HCT116 (cell line): ENCODE data around the gene IER3. TPM values are rescaled to one million over a fixed set of nuclear protein-coding genes. Genes with fewer than 3 reads are reported as not detected.

ENCODE experiments used
- ATAC-seq: fragments of 200-7000 bp; cut with Tn5 transposase; 2 replicates; pipeline ENCODE4 v1.9.1; 2020; ENCODE audit warnings: mild to moderate bottlenecking, moderate library complexity
- BruUV-seq: library from RNA; stranded (reverse); fragments of 400-500 nt; replicated peaks from 2 replicates; lab custom pipeline; 2021; lab: Mats Ljungman, UMichigan
- CTCF ChIA-PET: fragments of 300-600 bp; sonication (Branson Sonifier 250); formaldehyde crosslinking; loops from one replicate; lab custom pipeline; 2021; ENCODE audit warnings: antibody characterized with exemption; lab: Charles Lee
- POLR2A ChIA-PET: fragments of 300-600, 350-600 bp; sonication (Branson Sonifier 250); formaldehyde crosslinking; loops from one replicate; lab custom pipeline; 2021; ENCODE audit warnings: antibody characterized with exemption; lab: Charles Lee
- RAD21 ChIA-PET, 2 experiments: fragments of 300-600 bp; sonication (Branson Sonifier 250); formaldehyde crosslinking; loops; one replicate each; lab custom pipeline; 2023; ENCODE audit warnings: low total read pairs in 2 of 2; ENCODE audit not compliant: uncharacterized antibody in 2 of 2, unreplicated experiment in 2 of 2, low non-redundant PET in 1 of 2; lab: Charles Lee
- DNase-seq: peaks from one replicate; pipeline ENCODE4 v3.0.0-alpha.2; 2010; ENCODE audit warnings: low read depth, low spot score
- H2AFZ ChIP-seq: fragments of 200-600 bp; shearing (Covaris generic), sonication (generic); 2 replicates; pipeline ENCODE4 v1.6.1; 2017; ENCODE audit warnings: low read depth, mixed run types, mixed read lengths, antibody characterized with exemption, low read length; ENCODE audit not compliant: poor library complexity, severe bottlenecking
- H3K27ac ChIP-seq: 2 replicates; pipeline ENCODE4 v1.5.1; 2012; ENCODE audit warnings: low read depth, low read length
- H3K27me3 ChIP-seq: fragments of 200-600 bp; sonication (generic); 2 replicates; pipeline ENCODE4 v1.6.1; 2016; ENCODE audit warnings: mixed run types, low read length, mixed read lengths; ENCODE audit not compliant: insufficient read depth
- H3K36me3 ChIP-seq, 2 experiments: fragments of 200-500 bp in 1 of 2; fragments of 200-600 bp in 1 of 2; sonication (Bioruptor generic) in 1 of 2; sonication (generic) in 1 of 2; 2 replicates each; pipeline versions ENCODE4 v1.5.1 to v1.6.1; 2014 to 2016; ENCODE audit warnings: low read length in 2 of 2, inconsistent platforms in 1 of 2, mixed read lengths in 1 of 2, mixed run types in 1 of 2; ENCODE audit not compliant: insufficient read depth in 2 of 2, control insufficient read depth in 1 of 2
- H3K4me1 ChIP-seq, 2 experiments: fragments of 200-600 bp in 1 of 2; sonication (generic) in 1 of 2; 2 replicates each; pipeline versions ENCODE4 v1.5.1 to v1.6.1; 2012 to 2017; ENCODE audit warnings: low read length in 2 of 2, inconsistent platforms in 1 of 2, mild to moderate bottlenecking in 1 of 2, mixed read lengths in 1 of 2, mixed run types in 1 of 2, moderate library complexity in 1 of 2; ENCODE audit not compliant: insufficient read depth in 2 of 2, control insufficient read depth in 1 of 2
- H3K4me2 ChIP-seq: fragments of 200-600 bp; sonication (generic); 2 replicates; pipeline ENCODE4 v1.6.1; 2017; ENCODE audit warnings: mixed run types, low read length, mixed read lengths
- H3K4me3 ChIP-seq, 2 experiments: fragments of 200-600 bp in 1 of 2; sonication (generic) in 1 of 2; replicated peaks in 1 of 2; 2 replicates each; pipeline ENCODE4 v1.5.1; 2011 to 2016; ENCODE audit warnings: low read length in 2 of 2, control low read depth in 1 of 2, low read depth in 1 of 2, mild to moderate bottlenecking in 1 of 2, mixed read lengths in 1 of 2, mixed run types in 1 of 2
- H3K79me2 ChIP-seq: fragments of 200-600 bp; sonication (generic); 2 replicates; pipeline ENCODE4 v1.6.1; 2017; ENCODE audit warnings: mild to moderate bottlenecking, mixed run types, low read length, moderate library complexity, mixed read lengths; ENCODE audit not compliant: insufficient read depth
- H3K9ac ChIP-seq: fragments of 200-600 bp; sonication (generic); 2 replicates; pipeline ENCODE4 v1.6.1; 2016; ENCODE audit warnings: low read length, mixed read lengths
- H3K9me2 ChIP-seq: fragments of 200-600 bp; sonication (generic), shearing (Covaris generic); 2 replicates; pipeline ENCODE4 v1.6.1; 2017; ENCODE audit warnings: mixed run types, mild to moderate bottlenecking, moderate library complexity; ENCODE audit not compliant: insufficient read depth
- H3K9me3 ChIP-seq, 2 experiments: fragments of 200-500 bp in 1 of 2; fragments of 200-600 bp in 1 of 2; sonication (Bioruptor generic) in 1 of 2; sonication (generic) in 1 of 2; 2 replicates each; pipeline ENCODE4 v1.6.1; 2014 to 2017; ENCODE audit warnings: low read length in 2 of 2, mixed read lengths in 2 of 2, inconsistent platforms in 1 of 2, low read depth in 1 of 2, mild to moderate bottlenecking in 1 of 2, mixed run types in 1 of 2, moderate library complexity in 1 of 2; ENCODE audit not compliant: control insufficient read depth in 1 of 2, insufficient read depth in 1 of 2
- H4K20me1 ChIP-seq: fragments of 200-600 bp; sonication (generic), shearing (Covaris generic); 2 replicates; pipeline ENCODE4 v1.6.1; 2017; ENCODE audit warnings: mixed run types, mild to moderate bottlenecking, moderate library complexity; ENCODE audit not compliant: insufficient read depth
- ATF3 ChIP-seq: IDR thresholded peaks from 2 replicates; pipeline ENCODE4 v1.6.1; 2012
- CBX3 ChIP-seq: IDR thresholded peaks from 2 replicates; pipeline ENCODE4 v1.6.1; 2012; ENCODE audit warnings: low read depth
- EGR1 ChIP-seq: IDR thresholded peaks from 2 replicates; pipeline ENCODE4 v1.6.1; 2012; ENCODE audit warnings: low read depth
- ELF1 ChIP-seq: IDR thresholded peaks from 2 replicates; pipeline ENCODE4 v1.6.1; 2012; ENCODE audit warnings: low read depth, borderline replicate concordance
- EZH2 ChIP-seq: fragments of 200-600 bp; sonication (generic); IDR thresholded peaks from 2 replicates; pipeline ENCODE4 v1.6.1; 2017; ENCODE audit warnings: antibody characterized with exemption, mixed run types
- MAX ChIP-seq: IDR thresholded peaks from 2 replicates; pipeline ENCODE4 v1.6.1; 2012
- POLR2AphosphoS5 ChIP-seq: IDR thresholded peaks from 2 replicates; pipeline ENCODE4 v1.6.1; 2011; ENCODE audit warnings: mild to moderate bottlenecking, low read depth, low read length, moderate library complexity
- SIN3A ChIP-seq: IDR thresholded peaks from 2 replicates; pipeline ENCODE4 v1.6.1; 2012; ENCODE audit warnings: low read depth
- ZBTB33 ChIP-seq: IDR thresholded peaks from 2 replicates; pipeline ENCODE4 v1.6.1; 2011; ENCODE audit warnings: mild to moderate bottlenecking, low read length, moderate library complexity; ENCODE audit not compliant: insufficient replicate concordance; ENCODE audit errors: extremely low read depth
- ZFX ChIP-seq: fragments of 450-650 bp; IDR thresholded peaks from 2 replicates; pipeline ENCODE4 v1.6.1; 2017
- intact Hi-C: fragments of 100-400 bp; cut with micrococcal nuclease; formaldehyde crosslinking; loops from 2 replicates; pipeline ENCODE4 v1.10.0; 2022
- total RNA-seq: library from RNA; stranded (reverse); gene quantifications from one replicate; pipeline ENCODE4 v1.2.1, GENCODE V29; 2021; ENCODE audit not compliant: unreplicated experiment

The IER3 gene
- total RNA-seq, 1 experiment from 2014 or later: 952 TPM

GRCh38 chr6:30716879-30717128 lies 27.5 kb downstream of the IER3 start:
- TSS peak; percentile 71 for BruUV-seq
- intact Hi-C loops: loop anchor here (1.0 to 5.0 kb wide), 2 partner anchors 27 to 160 kb away; partner anchors contain the start of genes GNL1, NRM and PRR3
- ChIA-PET CTCF (interaction anchor here (1.0 to 2.3 kb wide), 5 partner anchors 14 to 172 kb away, joined by 4 to 11 read pairs (median 8); partner anchors contain the start of gene DHX16), RAD21 (interaction anchor here in 1 of 2 experiments (0.7 kb wide), 1 partner anchor 25 kb away, joined by 4 read pairs; the partner anchor contains the start of gene NRM), POLR2A (interaction anchor here (0.7 to 3.0 kb wide), 20 partner anchors 10 to 1821 kb away, joined by 3 to 25 read pairs (median 4); partner anchors contain the start of genes IER3, MRPS18B, NRM and PPP1R10)
- H4K20me1 ChIP-seq: no peaks in the 10 kb centered on the region
- no peaks in the 10 kb centered on the region for H3K9me3 ChIP-seq
- H3K9me2 ChIP-seq: no peaks in the 10 kb centered on the region
- H3K4me1 ChIP-seq: peaks cover 9 to 38% of the 10 kb centered on the region in 2 experiments
- 0 out of 2 replicates have a peak, but pooled peaks have one; percentile 19 for TF ChIP-seq ZFX
- no peak for TF ChIP-seq EZH2
- peak overlapping the region; percentile 89 for H3K27ac ChIP-seq
- H3K4me2 ChIP-seq: peak overlapping the region; percentile 90
- H3K36me3 ChIP-seq: peaks cover 6 to 25% of the 10 kb centered on the region in 2 experiments; a peak in 2 of 4 replicates
- H2AFZ ChIP-seq: no peak overlapping the region
- peak overlapping the region; percentile 76 for H3K9ac ChIP-seq
- H3K4me3 ChIP-seq: peak overlapping the region; percentile 57 to 66
- no peaks in the 10 kb centered on the region for H3K27me3 ChIP-seq
- DNase-seq: no peak
- H3K79me2 ChIP-seq: peaks cover 39% of the 10 kb centered on the region
- no peak for ATAC-seq

- H3K27ac ChIP-seq: no peak overlapping the region
- peaks cover 18% of the 10 kb centered on the region for H3K79me2 ChIP-seq
- CTCF ChIA-PET: no interaction called here
- no peaks in the 10 kb centered on the region for H3K27me3 ChIP-seq
- no peak for ATAC-seq
- POLR2A ChIA-PET: no interaction called here
- RAD21 ChIA-PET: no interaction called here
- no peak overlapping the region for H3K4me3 ChIP-seq
- no TSS peak for BruUV-seq
- H4K20me1 ChIP-seq: no peaks in the 10 kb centered on the region
- DNase-seq: no peak
- H3K9me3 ChIP-seq: no peaks in the 10 kb centered on the region
- intact Hi-C loops: no loop called here
- TF ChIP-seq ZBTB33: no peak
- no peak for TF ChIP-seq POLR2AphosphoS5
- TF ChIP-seq CBX3: no peak
- TF ChIP-seq ELF1: no peak
- no peak for TF ChIP-seq SIN3A
- no peak for TF ChIP-seq ATF3
- no peak for TF ChIP-seq EGR1
- no peak for TF ChIP-seq MAX
- no peak for TF ChIP-seq ZFX
- H2AFZ ChIP-seq: no peak overlapping the region
- H3K36me3 ChIP-seq: peaks cover 7 to 21% of the 10 kb centered on the region in 2 experiments; a peak in 2 of 4 replicates
- no peak overlapping the region for H3K4me2 ChIP-seq
- H3K9ac ChIP-seq: no peak overlapping the region
- H3K9me2 ChIP-seq: no peaks in the 10 kb centered on the region
- peaks cover 5 to 32% of the 10 kb centered on the region in 2 experiments for H3K4me1 ChIP-seq
Measured at GRCh38 chr6:30714263-30714662, 30.1 kb downstream of the IER3 start.
